Hematopoietic multipotent progenitor cell (in vitro differentiated cells): Measurements from ENCODE around the gene ZNRD2. TPM values are rescaled to one million over a fixed set of nuclear protein-coding genes. Genes with fewer than 3 reads are reported as not detected.

Experiments used
- DNase-seq, 3 donors: peaks; one replicate each; pipeline ENCODE4 v3.0.0-alpha.2; 2011 to 2015; ENCODE audit warnings: low read depth in 2 of 3, low spot score in 2 of 3
- small RNA-seq: library from RNA; depleted of rRNA; stranded (forward); fragments of <200 nt; gene quantifications from one replicate; pipeline ENCODE3, GENCODE V24; 2012
- total RNA-seq: library from RNA; depleted of rRNA; stranded (reverse); fragments of >200 nt; gene quantifications from one replicate; pipeline ENCODE4 v1.2.3, GENCODE V29; 2012

The ZNRD2 gene
- total RNA-seq, 1 donor: 48.7 TPM

GRCh38 chr11:65618763-65619162, 48.5 kb downstream of the ZNRD2 start:
- no peak for DNase-seq

DNA sequence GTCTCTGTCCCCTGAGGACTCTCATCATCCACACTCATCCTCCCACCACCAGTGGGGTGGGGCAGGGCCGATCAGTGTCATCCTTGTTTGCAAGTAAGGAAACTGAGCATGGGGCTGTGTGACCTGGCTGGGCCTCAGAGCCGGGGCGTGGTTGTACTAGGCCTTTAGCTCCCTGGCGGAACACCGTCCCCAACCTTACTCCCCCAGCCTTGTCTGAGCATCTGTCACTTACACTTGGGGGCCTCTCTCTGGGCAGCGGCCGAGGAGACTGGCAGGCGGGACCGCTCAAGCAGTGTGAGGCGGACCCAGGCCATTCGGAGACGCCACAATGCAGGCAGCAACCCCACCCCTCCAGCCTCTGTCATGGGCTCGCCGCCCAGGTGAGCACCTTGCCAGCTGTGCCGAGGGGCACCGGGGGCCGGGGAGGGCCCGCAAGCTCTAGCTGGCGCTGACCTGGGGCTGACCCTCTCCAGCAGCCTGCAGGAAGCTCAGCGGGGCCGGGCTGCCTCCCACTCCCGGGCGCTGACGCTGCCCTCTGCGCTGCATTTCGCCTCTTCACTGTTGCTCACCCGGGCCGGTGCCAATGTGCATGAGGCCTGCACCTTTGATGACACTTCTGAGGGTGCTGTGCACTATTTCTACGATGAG, 49.1 kb downstream of the ZNRD2 start:
- no peak for DNase-seq

GRCh38 chr11:65620666-65621065, 50.4 kb downstream of the ZNRD2 start:
- no peak for DNase-seq

DNA sequence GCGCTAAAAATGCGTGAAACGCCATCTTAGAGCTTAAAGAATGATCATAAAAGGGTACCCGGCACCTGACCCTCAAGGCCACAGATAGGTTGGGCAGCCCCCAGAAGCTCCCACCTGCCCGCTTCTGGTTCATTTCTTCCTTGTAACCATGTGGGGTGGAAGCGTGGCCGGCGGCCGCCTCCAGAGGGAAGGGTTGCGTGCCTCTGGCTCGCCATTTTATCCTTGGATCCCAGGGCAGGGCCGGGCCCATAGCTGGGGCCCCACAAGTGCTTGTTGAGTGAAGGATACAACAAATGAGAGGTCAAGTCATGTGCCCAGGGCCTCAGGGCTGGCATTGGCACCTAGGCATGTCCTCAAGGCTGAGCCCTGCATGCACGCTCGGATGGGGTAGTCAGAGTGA, 51.2 kb downstream of the ZNRD2 start:
- DNase-seq: no peak

Small RNA genes lying within 50 kb of the gene (small RNA-seq; reads per million reads assigned to genes)
- not detected for gene AP001362.1

Other genes starting within 250 kb of the ZNRD2 start
- gene DPF2, start 236.6 kb upstream of the ZNRD2 start, total RNA-seq: 65.2 TPM
- 4.8 TPM for gene TIGD3, start 215.7 kb upstream of the ZNRD2 start, total RNA-seq
- 7.0 TPM for gene SLC25A45, start 187.8 kb upstream of the ZNRD2 start, total RNA-seq
- 77.6 TPM for gene FRMD8, start 183.8 kb upstream of the ZNRD2 start, total RNA-seq
- 102 TPM for gene NEAT1, start 147.7 kb upstream of the ZNRD2 start, total RNA-seq
- gene MALAT1, start 71.4 kb upstream of the ZNRD2 start, total RNA-seq: 2,681 TPM
- gene SCYL1, start 45.4 kb upstream of the ZNRD2 start, total RNA-seq: 107 TPM
- gene LTBP3, start 12.1 kb upstream of the ZNRD2 start, total RNA-seq: 89.1 TPM
- 55.5 TPM for gene FAM89B, start 2.1 kb downstream of the ZNRD2 start, total RNA-seq
- gene EHBP1L1, start 5.6 kb downstream of the ZNRD2 start, total RNA-seq: 101 TPM
- 1.3 TPM for gene KCNK7, start 25.3 kb downstream of the ZNRD2 start, total RNA-seq
- 98.6 TPM for gene MAP3K11, start 43.7 kb downstream of the ZNRD2 start, total RNA-seq
- gene PCNX3, start 45.3 kb downstream of the ZNRD2 start, total RNA-seq: 32.6 TPM
- 154 TPM for gene SIPA1, start 67.6 kb downstream of the ZNRD2 start, total RNA-seq
- gene RELA, start 92.4 kb downstream of the ZNRD2 start, total RNA-seq: 107 TPM
- 75.7 TPM for gene KAT5, start 141.8 kb downstream of the ZNRD2 start, total RNA-seq
- gene RNASEH2C, start 150.3 kb downstream of the ZNRD2 start, total RNA-seq: 77.8 TPM
- gene AP5B1, start 210.5 kb downstream of the ZNRD2 start, total RNA-seq: 16.2 TPM
- 0.27 TPM for gene OVOL1, start 216.6 kb downstream of the ZNRD2 start, total RNA-seq